Endothelial cell of umbilical vein (primary cell): ENCODE results near the gene SMURF2.

ENCODE experiments used
- FOS ChIP-seq: IDR thresholded peaks from 2 replicates; pipeline ENCODE4 v1.6.1; 2011; ENCODE audit warnings: mild to moderate bottlenecking, low read length, moderate library complexity, borderline replicate concordance; ENCODE audit not compliant: insufficient read depth
- JUN ChIP-seq: IDR thresholded peaks from 2 replicates; pipeline ENCODE4 v1.6.1; 2011; ENCODE audit warnings: borderline replicate concordance, low read depth; ENCODE audit not compliant: insufficient read length, insufficient read depth
- POLR2A ChIP-seq: IDR thresholded peaks from 2 replicates; pipeline ENCODE4 v1.6.1; 2012; ENCODE audit warnings: low read depth, mild to moderate bottlenecking, control low read depth, low read length
- POLR2AphosphoS5 ChIP-seq: IDR thresholded peaks from 2 replicates; pipeline ENCODE4 v1.6.1; 2012; ENCODE audit warnings: low read depth, mild to moderate bottlenecking, control low read depth, low read length, moderate library complexity; ENCODE audit not compliant: insufficient read depth
- TF ChIP-seq, protein P1 (sequence below), 2 donors: IDR thresholded peaks; 1 replicate in 1 of 2; 2 replicates in 1 of 2; pipeline ENCODE4 v1.5.1; 2011; ENCODE audit warnings: low read length in 2 of 2, mild to moderate bottlenecking in 2 of 2, moderate library complexity in 2 of 2, control low read depth in 1 of 2, inconsistent platforms in 1 of 2, low read depth in 1 of 2; ENCODE audit not compliant: insufficient read depth in 1 of 2; ENCODE audit errors: extremely low read depth in 1 of 2
- TF ChIP-seq, protein P2 (sequence below): IDR thresholded peaks from 2 replicates; pipeline ENCODE4 v1.6.1; 2011; ENCODE audit not compliant: insufficient read depth, insufficient read length

DNA sequence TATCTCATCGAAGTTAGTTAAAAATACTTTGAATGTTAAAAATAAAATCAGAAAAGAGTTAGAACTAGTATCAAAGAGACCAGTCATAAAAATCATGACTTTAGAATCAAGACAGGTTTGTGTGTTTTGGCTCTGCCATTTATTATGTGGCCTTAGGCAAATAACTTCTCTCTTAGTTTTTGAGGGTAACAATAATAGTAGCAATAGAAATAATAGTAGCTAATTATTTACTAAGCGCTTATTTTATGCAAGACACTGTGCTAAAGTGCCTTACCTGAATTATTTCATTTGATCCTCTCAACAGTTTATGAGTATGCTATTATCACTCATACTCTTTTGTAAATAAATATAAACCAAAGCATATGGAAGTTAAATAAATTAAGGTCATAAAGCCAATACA is 77.0 kb downstream of the SMURF2 start:
- TF ChIP-seq POLR2AphosphoS5 (no peak), JUN (no peak), POLR2A (no peak), FOS (no peak)
- TF ChIP-seq, protein P1, sequence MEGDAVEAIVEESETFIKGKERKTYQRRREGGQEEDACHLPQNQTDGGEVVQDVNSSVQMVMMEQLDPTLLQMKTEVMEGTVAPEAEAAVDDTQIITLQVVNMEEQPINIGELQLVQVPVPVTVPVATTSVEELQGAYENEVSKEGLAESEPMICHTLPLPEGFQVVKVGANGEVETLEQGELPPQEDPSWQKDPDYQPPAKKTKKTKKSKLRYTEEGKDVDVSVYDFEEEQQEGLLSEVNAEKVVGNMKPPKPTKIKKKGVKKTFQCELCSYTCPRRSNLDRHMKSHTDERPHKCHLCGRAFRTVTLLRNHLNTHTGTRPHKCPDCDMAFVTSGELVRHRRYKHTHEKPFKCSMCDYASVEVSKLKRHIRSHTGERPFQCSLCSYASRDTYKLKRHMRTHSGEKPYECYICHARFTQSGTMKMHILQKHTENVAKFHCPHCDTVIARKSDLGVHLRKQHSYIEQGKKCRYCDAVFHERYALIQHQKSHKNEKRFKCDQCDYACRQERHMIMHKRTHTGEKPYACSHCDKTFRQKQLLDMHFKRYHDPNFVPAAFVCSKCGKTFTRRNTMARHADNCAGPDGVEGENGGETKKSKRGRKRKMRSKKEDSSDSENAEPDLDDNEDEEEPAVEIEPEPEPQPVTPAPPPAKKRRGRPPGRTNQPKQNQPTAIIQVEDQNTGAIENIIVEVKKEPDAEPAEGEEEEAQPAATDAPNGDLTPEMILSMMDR (IDR thresholded peaks at IDR 0.05; ENCODE audit: extremely low read depth in 1 of 2, insufficient read depth in 1 of 2, low read depth in 1 of 2, low read length in 2 of 2): no peak
- TF ChIP-seq, protein P2, sequence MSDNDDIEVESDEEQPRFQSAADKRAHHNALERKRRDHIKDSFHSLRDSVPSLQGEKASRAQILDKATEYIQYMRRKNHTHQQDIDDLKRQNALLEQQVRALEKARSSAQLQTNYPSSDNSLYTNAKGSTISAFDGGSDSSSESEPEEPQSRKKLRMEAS: no peak
